Fibroblast of mammary gland (primary cell): ENCODE measurements around the gene CYP2C18.
"Not testable (repeated sequence)": the region's sequence is repeated elsewhere in the genome, so short reads cannot be mapped to it uniquely, and the experiment has no call there.

Experiments used
- DNase-seq: peaks from one replicate; pipeline ENCODE4 v3.0.0-alpha.2; 2010; ENCODE audit warnings: low read depth
- H3K4me3 ChIP-seq: 2 replicates; pipeline ENCODE4 v1.5.1; 2011; ENCODE audit warnings: low read depth, mild to moderate bottlenecking, low read length, moderate library complexity; ENCODE audit not compliant: control insufficient read depth
- TF ChIP-seq, protein P1 (sequence below): conservative IDR thresholded peaks from 2 replicates; pipeline ENCODE4 v1.5.1; 2011; ENCODE audit warnings: low read depth, low read length, inconsistent platforms; ENCODE audit not compliant: control insufficient read depth, insufficient read depth

Gene CYP2C18

DNA sequence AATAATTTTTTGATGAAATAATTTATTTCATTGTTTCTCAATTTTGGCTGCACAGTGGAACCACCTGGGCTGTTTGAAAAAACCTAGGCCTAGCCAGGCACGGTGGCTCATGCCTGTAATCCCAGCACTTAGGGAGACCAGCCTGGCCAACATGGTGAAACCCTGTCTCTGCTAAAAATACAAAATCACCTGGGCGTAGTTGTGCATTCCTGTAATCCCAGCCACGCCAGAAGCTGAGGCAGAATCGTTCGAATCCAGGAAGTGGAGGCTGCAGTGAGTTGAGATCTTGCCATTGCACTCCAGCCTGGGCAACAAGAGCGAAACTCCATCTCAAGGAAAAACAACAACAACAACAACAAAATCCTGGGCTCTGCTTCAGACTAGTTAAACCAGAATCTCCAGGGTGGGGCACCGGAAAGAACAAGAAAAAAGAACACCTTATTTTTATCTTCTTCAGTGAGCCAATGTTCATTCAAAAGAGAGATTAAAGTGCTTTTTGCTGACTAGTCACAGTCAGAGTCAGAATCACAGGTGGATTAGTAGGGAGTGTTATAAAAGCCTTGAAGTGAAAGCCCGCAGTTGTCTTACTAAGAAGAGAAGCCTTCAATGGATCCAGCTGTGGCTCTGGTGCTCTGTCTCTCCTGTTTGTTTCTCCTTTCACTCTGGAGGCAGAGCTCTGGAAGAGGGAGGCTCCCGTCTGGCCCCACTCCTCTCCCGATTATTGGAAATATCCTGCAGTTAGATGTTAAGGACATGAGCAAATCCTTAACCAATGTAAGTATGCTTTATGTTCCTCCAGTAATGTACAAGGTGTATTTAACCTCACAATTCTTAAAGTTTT lies at the start of gene CYP2C18:
TSS of gene CYP2C18 (plus strand) at position 516 of the 841 bp plus-strand sequence. CDS start at position 607, 91 bp downstream.
- H3K4me3 ChIP-seq, result no peak within 1 kb of the TSS
- TF ChIP-seq, protein P1, sequence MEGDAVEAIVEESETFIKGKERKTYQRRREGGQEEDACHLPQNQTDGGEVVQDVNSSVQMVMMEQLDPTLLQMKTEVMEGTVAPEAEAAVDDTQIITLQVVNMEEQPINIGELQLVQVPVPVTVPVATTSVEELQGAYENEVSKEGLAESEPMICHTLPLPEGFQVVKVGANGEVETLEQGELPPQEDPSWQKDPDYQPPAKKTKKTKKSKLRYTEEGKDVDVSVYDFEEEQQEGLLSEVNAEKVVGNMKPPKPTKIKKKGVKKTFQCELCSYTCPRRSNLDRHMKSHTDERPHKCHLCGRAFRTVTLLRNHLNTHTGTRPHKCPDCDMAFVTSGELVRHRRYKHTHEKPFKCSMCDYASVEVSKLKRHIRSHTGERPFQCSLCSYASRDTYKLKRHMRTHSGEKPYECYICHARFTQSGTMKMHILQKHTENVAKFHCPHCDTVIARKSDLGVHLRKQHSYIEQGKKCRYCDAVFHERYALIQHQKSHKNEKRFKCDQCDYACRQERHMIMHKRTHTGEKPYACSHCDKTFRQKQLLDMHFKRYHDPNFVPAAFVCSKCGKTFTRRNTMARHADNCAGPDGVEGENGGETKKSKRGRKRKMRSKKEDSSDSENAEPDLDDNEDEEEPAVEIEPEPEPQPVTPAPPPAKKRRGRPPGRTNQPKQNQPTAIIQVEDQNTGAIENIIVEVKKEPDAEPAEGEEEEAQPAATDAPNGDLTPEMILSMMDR, result no peak
- no peak for DNase-seq

DNA sequence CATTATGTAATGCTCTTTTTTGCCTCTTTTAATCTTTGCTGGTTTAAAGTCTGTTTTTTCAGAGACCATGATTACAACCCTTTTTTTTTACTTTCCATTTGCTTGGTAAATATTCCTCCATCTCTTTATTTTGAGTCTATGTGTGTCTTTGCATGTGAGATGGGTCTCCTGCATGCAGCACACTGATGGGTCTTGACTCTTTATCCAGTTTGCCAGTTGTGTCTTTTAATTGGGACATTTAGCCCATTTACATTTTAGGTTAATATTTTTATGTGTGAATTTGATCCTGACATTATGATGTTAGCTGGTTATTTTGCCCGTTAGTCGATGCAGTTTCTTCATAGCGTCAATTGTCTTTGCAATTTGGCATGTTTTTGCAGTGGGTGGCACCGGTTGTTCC lies 45.4 kb upstream of the CYP2C18 start:
- not testable (repeated sequence) for DNase-seq, H3K4me3 ChIP-seq

DNA sequence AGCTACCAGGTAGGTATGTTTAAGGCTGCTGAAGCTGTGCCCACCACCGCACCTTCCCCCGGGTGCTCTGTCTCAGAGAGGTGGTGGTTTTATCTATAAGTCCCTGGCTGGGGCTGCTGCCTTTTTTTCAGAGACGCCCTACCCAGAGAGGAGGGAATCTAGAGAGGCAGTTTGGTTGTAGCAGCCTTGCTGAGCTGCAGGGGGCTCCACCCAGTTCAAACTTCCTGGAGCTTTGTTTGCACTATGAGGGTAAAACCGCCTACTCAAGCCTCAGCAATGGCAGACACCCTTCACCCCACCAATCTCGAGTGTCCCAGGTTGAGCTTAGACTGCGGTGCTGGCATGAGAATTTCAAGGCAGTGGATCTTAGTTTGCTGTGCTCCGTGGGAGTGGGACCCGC lies 43.6 kb upstream of the CYP2C18 start:
- TF ChIP-seq, protein P1, result no peak
- no peak for DNase-seq
- H3K4me3 ChIP-seq, result no peak overlapping the region

DNA sequence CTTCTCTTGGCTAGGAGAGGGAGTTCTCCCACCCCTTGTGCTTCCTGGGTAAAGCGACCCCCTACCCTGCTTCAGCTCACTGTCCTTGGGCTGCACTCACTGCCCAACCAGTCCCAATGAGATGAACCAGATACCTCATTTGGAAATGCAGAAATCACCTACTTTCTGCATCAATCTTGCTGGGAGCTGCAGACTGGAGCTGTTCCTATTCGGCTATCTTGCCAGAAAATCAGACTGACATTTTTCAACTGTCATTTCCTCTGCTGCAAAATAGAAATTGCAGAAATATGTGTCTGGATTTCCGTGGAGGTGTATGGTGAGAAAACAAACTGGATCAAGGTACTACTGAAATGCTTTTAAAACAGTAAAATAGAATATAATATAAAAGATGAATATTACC lies 43.0 kb upstream of the CYP2C18 start:
- no peak overlapping the region for H3K4me3 ChIP-seq
- no peak for DNase-seq
- TF ChIP-seq, protein P1, result no peak

DNA sequence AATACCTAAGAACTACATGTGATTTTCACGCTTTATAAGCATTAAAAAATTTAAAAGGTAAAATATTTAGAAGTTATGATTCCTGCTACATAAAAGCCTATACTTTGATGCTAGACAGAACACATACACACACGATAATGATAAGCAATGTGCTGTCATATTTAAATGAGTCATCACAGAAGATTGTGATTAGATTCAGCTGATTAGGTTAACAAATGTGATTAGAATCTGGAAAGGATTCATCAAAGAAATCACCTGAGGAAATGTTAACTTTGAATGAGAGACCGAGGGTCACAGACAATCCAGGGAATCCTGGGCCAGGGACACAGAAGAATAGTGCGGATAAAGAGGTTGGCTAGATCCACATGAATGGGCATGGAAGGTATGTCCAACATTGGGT lies 42.0 kb upstream of the CYP2C18 start:
- TF ChIP-seq, protein P1, result no peak
- no peak overlapping the region for H3K4me3 ChIP-seq
- no peak for DNase-seq

DNA sequence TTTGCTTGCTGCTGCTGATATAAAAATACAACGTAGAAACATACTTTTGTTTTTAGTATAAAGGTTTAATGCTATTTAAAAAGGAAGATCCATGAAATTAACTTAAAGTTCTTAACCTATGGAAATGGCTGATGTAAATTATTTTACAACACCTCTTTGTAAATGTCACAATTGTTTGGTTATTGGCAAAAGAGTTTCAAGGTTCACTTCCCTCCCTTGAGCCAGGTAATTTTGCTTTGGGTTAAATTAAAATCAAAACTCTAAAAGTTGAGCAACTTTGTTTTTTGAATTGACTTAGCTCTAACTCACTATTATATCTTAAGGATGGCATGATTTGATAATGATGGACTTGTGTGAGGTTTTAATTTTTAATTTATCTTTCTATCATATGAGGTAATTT lies 39.2 kb upstream of the CYP2C18 start:
- no peak overlapping the region for H3K4me3 ChIP-seq
- TF ChIP-seq, protein P1, result no peak
- DNase-seq, result no peak

DNA sequence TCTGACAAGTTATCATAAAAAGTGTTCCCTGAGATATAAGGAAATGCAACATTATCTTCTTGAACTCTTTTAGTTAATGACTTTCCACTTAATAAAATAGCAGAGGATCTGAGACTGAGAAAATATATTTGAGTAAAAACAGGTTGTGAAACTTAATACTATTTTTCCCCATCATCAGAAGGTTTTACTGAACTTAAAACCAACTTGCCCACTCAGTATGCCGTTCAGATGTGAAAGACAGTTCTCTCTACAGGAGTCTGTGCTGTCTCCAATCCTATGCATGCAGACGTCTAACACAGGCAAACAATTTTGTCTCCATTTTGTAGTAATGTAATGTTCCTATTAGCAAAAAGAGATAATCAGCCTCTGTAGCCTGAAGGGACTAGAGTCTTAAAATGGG lies 38.2 kb upstream of the CYP2C18 start:
- TF ChIP-seq, protein P1, result no peak
- no peak for DNase-seq
- no peak overlapping the region for H3K4me3 ChIP-seq

DNA sequence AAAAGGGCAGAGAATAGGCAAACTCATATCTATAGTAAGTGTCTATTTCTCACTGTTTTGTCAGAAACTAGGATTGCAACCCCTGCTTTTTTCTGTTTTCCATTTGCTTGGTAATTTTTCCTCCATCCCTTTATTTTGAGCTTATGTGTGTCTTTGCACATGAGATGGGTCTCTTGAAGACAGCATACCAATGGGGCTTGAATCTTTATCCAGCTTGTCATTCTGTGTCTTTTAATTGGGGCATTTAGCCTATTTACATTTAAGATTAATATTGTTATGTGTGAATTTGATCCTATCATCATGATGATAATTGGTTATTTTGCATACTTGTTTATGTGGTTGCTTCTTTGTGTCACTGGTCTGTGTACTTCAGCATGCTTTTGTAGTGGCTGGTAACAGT lies 28.3 kb upstream of the CYP2C18 start:
- not testable (repeated sequence) for DNase-seq, H3K4me3 ChIP-seq

DNA sequence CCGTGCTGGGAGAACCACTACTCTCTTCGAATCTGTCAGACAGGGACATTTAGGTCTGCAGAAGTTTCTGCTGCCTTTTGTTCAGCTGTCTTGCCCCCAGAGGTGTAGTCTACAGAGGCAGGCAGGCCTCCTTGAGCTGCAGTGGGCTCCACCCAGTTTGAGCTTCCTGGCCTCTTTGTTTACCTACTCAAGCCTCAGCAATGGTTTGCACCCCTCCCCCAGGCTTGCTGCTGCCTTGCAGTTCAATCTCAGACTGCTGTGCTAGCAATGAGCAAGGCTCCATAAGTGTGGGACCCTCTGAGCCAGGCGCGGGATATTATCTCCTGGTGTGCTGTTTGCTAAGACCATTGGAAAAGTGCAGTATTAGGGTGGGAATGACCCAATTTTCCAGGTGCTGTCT lies 20.5 kb upstream of the CYP2C18 start:
- not testable (repeated sequence) for DNase-seq, H3K4me3 ChIP-seq
